GM06990 (cell line): ENCODE results near the gene PRDM11.

Experiments used
- DNase-seq: peaks from one replicate; pipeline ENCODE4 v3.0.0-alpha.2; 2011; ENCODE audit not compliant: insufficient read length; ENCODE audit errors: extremely low read depth
- H3K27me3 ChIP-seq: replicated peaks from 2 replicates; pipeline ENCODE4 v1.6.0; 2011; ENCODE audit warnings: low read length; ENCODE audit not compliant: control insufficient read depth, insufficient read depth
- H3K36me3 ChIP-seq: 2 replicates; pipeline ENCODE4 v1.5.1; 2011; ENCODE audit warnings: low read length; ENCODE audit not compliant: control insufficient read depth, insufficient read depth
- H3K4me3 ChIP-seq: replicated peaks from 2 replicates; pipeline ENCODE4 v1.5.1; 2011; ENCODE audit warnings: low read depth, mild to moderate bottlenecking, control low read depth, low read length
- CTCF ChIP-seq: IDR thresholded peaks from 2 replicates; pipeline ENCODE4 v1.5.1; 2011; ENCODE audit warnings: low read length, control low read depth, mild to moderate bottlenecking, inconsistent platforms; ENCODE audit not compliant: insufficient read depth, poor library complexity, severe bottlenecking

The PRDM11 gene

GRCh38 chr11:45274206-45274605 lies 127.8 kb downstream of the PRDM11 start:
- Histone ChIP-seq H3K36me3 (no peaks in the 10 kb centered on the region), H3K27me3 (no peaks in the 10 kb centered on the region; the same call in 1 of the 2 replicates), H3K4me3 (no peak overlapping the region)
- no peak for TF ChIP-seq CTCF
- no peak for DNase-seq

GRCh38 chr11:45275828-45276227 lies 129.4 kb downstream of the PRDM11 start:
- H3K27me3 ChIP-seq, result no peaks in the 10 kb centered on the region; the same call in 1 of the 2 replicates
- no peak overlapping the region for H3K4me3 ChIP-seq
- no peaks in the 10 kb centered on the region for H3K36me3 ChIP-seq
- no peak for DNase-seq
- no peak for TF ChIP-seq CTCF

GRCh38 chr11:45278714-45279113 lies 132.3 kb downstream of the PRDM11 start:
- no peaks in the 10 kb centered on the region for H3K36me3 ChIP-seq
- H3K4me3 ChIP-seq, result no peak overlapping the region
- no peaks in the 10 kb centered on the region for H3K27me3 ChIP-seq
- TF ChIP-seq CTCF, result no peak
- DNase-seq, result no peak

- no peaks in the 10 kb centered on the region for H3K36me3 ChIP-seq
- H3K4me3 ChIP-seq, result no peak overlapping the region
- no peaks in the 10 kb centered on the region; the same call in 1 of the 2 replicates for H3K27me3 ChIP-seq
- DNase-seq, result no peak
- no peak for TF ChIP-seq CTCF
Measured at GRCh38 chr11:45279645-45280044, 133.2 kb downstream of the PRDM11 start.

- no peak for TF ChIP-seq CTCF
- DNase-seq, result no peak
- no peaks in the 10 kb centered on the region for H3K36me3 ChIP-seq
- H3K27me3 ChIP-seq, result no peaks in the 10 kb centered on the region; the same call in 1 of the 2 replicates
- no peak overlapping the region for H3K4me3 ChIP-seq
Measured at GRCh38 chr11:45280449-45280848, 134.0 kb downstream of the PRDM11 start.

- Histone ChIP-seq H3K4me3 (no peak overlapping the region), H3K36me3 (no peaks in the 10 kb centered on the region), H3K27me3 (no peaks in the 10 kb centered on the region; the same call in none of the 2 replicates)
- TF ChIP-seq CTCF, result no peak
- no peak for DNase-seq
Measured at GRCh38 chr11:45282081-45282480, 135.6 kb downstream of the PRDM11 start.
